ENCODE results near the gene MROH7. TPM values are rescaled to one million over a fixed set of nuclear protein-coding genes. Genes with fewer than 3 reads are reported as not detected.

Gene MROH7
- total and polyA plus RNA-seq, 2 of the 13 experiments (the other 11 are each of a cell fraction or from before 2014, with no cell fraction given) = 0.09 TPM

DNA sequence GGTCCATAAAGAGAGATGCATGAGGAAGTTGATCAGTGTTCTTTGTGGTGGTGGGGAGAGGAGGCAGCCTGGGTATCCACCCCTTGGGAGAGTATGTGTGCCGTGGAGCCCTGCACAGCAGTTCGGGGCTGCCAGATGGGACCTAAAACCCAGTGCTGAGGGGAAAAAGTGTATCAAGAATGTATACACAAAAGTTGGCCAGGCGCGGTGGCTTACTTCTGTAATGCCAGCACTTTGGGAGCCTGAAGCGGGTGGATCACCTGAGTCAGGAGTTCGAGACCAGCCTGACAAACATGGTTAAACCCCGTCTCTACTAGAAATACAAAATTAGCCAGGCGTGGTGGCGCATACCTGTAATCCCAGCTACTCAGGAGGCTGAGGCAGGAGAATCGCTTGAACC lies 70.0 kb downstream of the MROH7 start:
- TF ChIP-seq ZNF383 (CRISPR knock-in tag; IDR thresholded peaks at IDR 0.05; ENCODE audit: borderline replicate concordance) = no peak
- TF ChIP-seq ZNF282 (IDR thresholded peaks at IDR 0.05; ENCODE audit: partially characterized antibody) = no peak
- TF ChIP-seq, protein P1, sequence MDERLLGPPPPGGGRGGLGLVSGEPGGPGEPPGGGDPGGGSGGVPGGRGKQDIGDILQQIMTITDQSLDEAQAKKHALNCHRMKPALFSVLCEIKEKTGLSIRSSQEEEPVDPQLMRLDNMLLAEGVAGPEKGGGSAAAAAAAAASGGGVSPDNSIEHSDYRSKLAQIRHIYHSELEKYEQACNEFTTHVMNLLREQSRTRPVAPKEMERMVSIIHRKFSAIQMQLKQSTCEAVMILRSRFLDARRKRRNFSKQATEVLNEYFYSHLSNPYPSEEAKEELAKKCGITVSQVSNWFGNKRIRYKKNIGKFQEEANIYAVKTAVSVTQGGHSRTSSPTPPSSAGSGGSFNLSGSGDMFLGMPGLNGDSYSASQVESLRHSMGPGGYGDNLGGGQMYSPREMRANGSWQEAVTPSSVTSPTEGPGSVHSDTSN (CRISPR knock-in tag; IDR thresholded peaks at IDR 0.05) = no peak
- no peak for TF ChIP-seq MAFG (CRISPR knock-in tag; IDR thresholded peaks at IDR 0.05)
- Histone ChIP-seq H2AFZ (ENCODE audit: low read length) (no peak overlapping the region), H3K9me3 (ENCODE audit: low read length) (no peaks in the 10 kb centered on the region), H3K27me3 (ENCODE audit: control insufficient read depth in 1 of 2, insufficient read depth in 2 of 2, low read length in 2 of 2) (peaks cover 0 to 18% of the 10 kb centered on the region in 2 experiments; a peak in 2 of 5 replicates), H4K20me1 (ENCODE audit: insufficient read depth, low read length) (no peaks in the 10 kb centered on the region), H3K4me2 (ENCODE audit: low read depth, low read length) (no peak overlapping the region), H3K79me2 (ENCODE audit: insufficient read depth, low read length) (peaks cover 7% of the 10 kb centered on the region), H3K36me3 (replicated peaks in 1 of 2; ENCODE audit: control insufficient read depth in 1 of 2, insufficient read depth in 2 of 2, low read length in 2 of 2) (no peaks in the 10 kb centered on the region), H3K27ac (ENCODE audit: extremely low read length, insufficient read depth, low read length) (no peak overlapping the region), H3K4me3 (replicated peaks in 1 of 3; ENCODE audit: insufficient read depth in 1 of 3, low read depth in 2 of 3, low read length in 3 of 3) (no peak overlapping the region), H3K4me1 (ENCODE audit: insufficient read depth, low read length) (peaks cover 16% of the 10 kb centered on the region), H3K9ac (ENCODE audit: insufficient read depth, low read depth, low read length) (no peak overlapping the region)
- intact Hi-C loops (cut with micrococcal nuclease; ENCODE audit: unreplicated experiment) = no loop called here
- DNase-seq (ENCODE audit: low spot score) = no peak
- 47% methylated on average over 10 of the region's 10 CpGs for WGBS (ENCODE audit: low lambda C conversion rate)
- in situ Hi-C loops (cut with HindIII; ENCODE audit: extremely low pct_ligation_motif_present, low pct_unique_long_range_greater_than_20kb) = no loop called here
- ChIA-PET POLR2A (no interaction called here), CTCF (ENCODE audit: low intra/inter-chr PET ratio, low total read pairs) (no interaction called here)
- no peak for ATAC-seq
- FAIRE-seq = no peak
- no TSS peak for BruUV-seq (replicated peaks)

DNA sequence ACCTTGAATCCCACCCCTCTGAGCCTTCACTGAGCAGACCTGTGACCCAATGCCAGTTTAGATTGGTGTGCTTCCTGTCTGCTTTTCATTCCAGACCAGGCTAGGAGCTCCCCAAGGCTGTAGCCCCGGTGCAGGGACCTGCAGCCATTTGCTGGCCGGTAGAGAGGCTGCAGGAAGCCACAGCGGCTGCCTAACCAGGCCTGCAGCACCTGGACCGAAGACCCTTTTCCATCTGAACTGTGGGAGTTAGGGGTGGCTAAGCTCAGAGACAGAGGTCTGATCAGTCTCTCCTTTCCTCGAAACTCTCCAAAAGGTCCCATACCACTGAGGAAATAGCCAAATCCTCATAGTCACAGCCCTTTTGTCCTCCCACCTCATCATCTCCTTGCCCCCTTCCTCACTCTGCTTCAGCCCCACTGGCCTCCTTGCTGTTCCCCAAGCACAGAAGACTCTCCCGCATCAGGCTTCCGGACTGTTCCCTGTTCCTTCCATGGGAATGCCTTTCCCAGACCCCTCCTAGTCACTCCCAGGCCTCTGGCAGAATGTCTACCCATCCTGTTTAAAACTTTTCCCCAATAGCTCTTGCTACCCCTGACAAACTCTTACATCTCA lies 73.4 kb downstream of the MROH7 start:
- ChIA-PET POLR2A (interaction anchor here (0.6 to 1.3 kb wide), 3 partner anchors 10 to 49 kb away, joined by 3 to 4 read pairs (median 3); partner anchors contain the start of gene PARS2), CTCF (ENCODE audit: low intra/inter-chr PET ratio, low total read pairs) (no interaction called here)
- Histone ChIP-seq H3K9me3 (ENCODE audit: low read length) (no peaks in the 10 kb centered on the region), H3K4me1 (ENCODE audit: insufficient read depth, low read length) (peaks cover 37% of the 10 kb centered on the region), H3K9ac (ENCODE audit: insufficient read depth, low read depth, low read length) (peak overlapping the region; percentile 31; the same call in 1 of the 2 replicates), H2AFZ (ENCODE audit: low read length) (peak overlapping the region; percentile 73), H3K27ac (ENCODE audit: extremely low read length, insufficient read depth, low read length) (no peak overlapping the region), H3K4me2 (ENCODE audit: low read depth, low read length) (peak overlapping the region; percentile 88), H3K36me3 (replicated peaks in 1 of 2; ENCODE audit: control insufficient read depth in 1 of 2, insufficient read depth in 2 of 2, low read length in 2 of 2) (peaks cover 1 to 12% of the 10 kb centered on the region in 2 experiments; a peak in 3 of 5 replicates), H4K20me1 (ENCODE audit: insufficient read depth, low read length) (no peaks in the 10 kb centered on the region), H3K4me3 (replicated peaks in 1 of 3; ENCODE audit: insufficient read depth in 1 of 3, low read depth in 2 of 3, low read length in 3 of 3) (peak overlapping the region; percentile 78 to 88 (median 85); a peak in 5 of 6 replicates), H3K27me3 (ENCODE audit: control insufficient read depth in 1 of 2, insufficient read depth in 2 of 2, low read length in 2 of 2) (peaks cover 0 to 18% of the 10 kb centered on the region in 2 experiments; a peak in 2 of 5 replicates), H3K79me2 (ENCODE audit: insufficient read depth, low read length) (peaks cover 19% of the 10 kb centered on the region)
- in situ Hi-C loops (cut with HindIII; ENCODE audit: extremely low pct_ligation_motif_present, low pct_unique_long_range_greater_than_20kb) (no loop called here), intact Hi-C loops (cut with micrococcal nuclease; ENCODE audit: unreplicated experiment) (loop anchor here (2.0 to 5.0 kb wide), 3 partner anchors 77 to 878 kb away; partner anchors contain the start of gene NDC1)
- TF ChIP-seq ELF4 (CRISPR knock-in tag; IDR thresholded peaks at IDR 0.05; ENCODE audit: borderline replicate concordance) (no peak), NRL (CRISPR knock-in tag; IDR thresholded peaks at IDR 0.05; ENCODE audit: borderline replicate concordance) (no peak), ESRRA (CRISPR knock-in tag; IDR thresholded peaks at IDR 0.05; ENCODE audit: low read depth) (no peak), CHD2 (IDR thresholded peaks at IDR 0.05; ENCODE audit: low read depth, low read length) (no peak), ZNF232 (CRISPR knock-in tag; IDR thresholded peaks at IDR 0.05; ENCODE audit: borderline replicate concordance) (no peak), ZNF484 (CRISPR knock-in tag; IDR thresholded peaks at IDR 0.05; ENCODE audit: borderline replicate concordance, low read depth) (no peak), ZMAT3 (CRISPR knock-in tag; conservative IDR thresholded peaks at IDR 0.05) (0 out of 2 replicates have a peak, but pooled peaks have one; percentile 4), ZFP82 (CRISPR knock-in tag; IDR thresholded peaks at IDR 0.05; ENCODE audit: borderline replicate concordance) (0 out of 2 replicates have a peak, but pooled peaks have one; percentile 2), ZSCAN25 (CRISPR knock-in tag; IDR thresholded peaks at IDR 0.05) (peak; percentile 14; the same call in 1 of the 2 replicates)
- 75% methylated on average over 4 of the region's 7 CpGs for WGBS (ENCODE audit: low lambda C conversion rate)
- FAIRE-seq (no peak), ATAC-seq (peak; percentile 43), DNase-seq (ENCODE audit: low spot score) (no peak)
- no TSS peak for BruUV-seq (replicated peaks)

Data from HepG2 (cell line).